ENCODE measurements around the gene ZHX3. TPM values are rescaled to one million over a fixed set of nuclear protein-coding genes. Genes with fewer than 3 reads are reported as not detected.

The ZHX3 gene
- polyA plus RNA-seq, 6 donors from 2014 or later: 3.8 to 27.8 (median 11.9) TPM

DNA sequence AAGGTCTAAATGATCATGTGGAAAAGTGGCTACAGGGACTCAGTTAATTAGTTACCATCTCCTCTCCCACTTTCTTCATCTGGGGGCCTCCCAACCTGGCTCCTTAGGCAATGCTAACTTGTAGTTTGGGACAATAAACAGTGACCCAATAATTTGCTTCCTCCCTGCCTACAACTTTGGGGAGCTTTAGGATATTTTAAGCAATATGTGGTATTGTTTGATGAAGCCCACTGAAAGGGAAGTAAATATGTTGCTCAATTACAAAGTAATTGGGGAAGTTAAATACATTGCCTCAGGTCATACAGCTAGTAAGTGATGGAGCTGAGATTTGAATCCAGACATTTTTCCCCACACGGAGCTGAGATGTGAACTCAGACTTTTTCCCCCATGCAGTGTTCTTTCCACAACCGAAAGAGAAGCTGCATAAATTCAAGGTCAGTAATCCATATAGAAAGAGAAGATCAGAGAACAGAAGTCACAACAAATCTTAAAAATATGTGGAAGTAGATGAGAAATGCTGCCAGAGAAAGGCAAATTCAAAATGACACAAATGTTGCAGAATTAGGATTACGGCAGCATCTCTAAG is 26.6 kb downstream of the ZHX3 start:
- Mint-ChIP-seq H3K4me3 (no peak overlapping the region), H3K4me1 (peaks cover 6 to 9% (median 7%) of the 10 kb centered on the region in 3 donors), H3K36me3 (peaks cover 16% of the 10 kb centered on the region in 2 donors), H3K27me3 (no peaks in the 10 kb centered on the region), H3K9me3 (peaks cover 10 to 15% (median 13%) of the 10 kb centered on the region in 7 donors), H3K27ac (peak overlapping the region in 1 of 6 donors; percentile 39)
- DNase-seq (no peak), ATAC-seq (ENCODE audit: low read depth in 2 of 2) (no peak)

DNA sequence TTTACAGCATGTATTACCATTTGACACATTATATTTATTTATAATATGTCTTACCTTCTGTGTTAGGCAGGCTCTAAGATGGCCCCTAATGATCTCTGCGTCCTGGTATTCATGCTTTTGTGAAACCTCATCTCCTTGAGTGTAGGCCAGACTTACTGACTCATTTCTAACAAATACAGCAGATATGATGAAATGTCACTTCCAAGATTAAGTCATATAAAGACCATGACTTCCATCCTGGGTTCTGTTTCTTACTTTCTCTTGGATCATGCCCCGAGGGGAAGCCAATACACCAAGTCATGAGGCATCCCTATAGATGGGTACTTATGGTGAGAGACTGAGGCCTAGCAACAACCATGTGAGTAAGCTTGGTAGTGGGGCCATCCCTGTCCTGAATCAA is 30.2 kb downstream of the ZHX3 start:
- Mint-ChIP-seq H3K4me3 (no peak overlapping the region), H3K4me1 (peaks cover 7 to 15% (median 11%) of the 10 kb centered on the region in 3 donors), H3K27me3 (no peaks in the 10 kb centered on the region), H3K9me3 (peaks cover 10 to 15% (median 13%) of the 10 kb centered on the region in 7 donors), H3K27ac (no peak overlapping the region), H3K36me3 (peaks cover 16% of the 10 kb centered on the region in 2 donors)
- no peak for ATAC-seq (ENCODE audit: low read depth in 2 of 2)
- DNase-seq: no peak

DNA sequence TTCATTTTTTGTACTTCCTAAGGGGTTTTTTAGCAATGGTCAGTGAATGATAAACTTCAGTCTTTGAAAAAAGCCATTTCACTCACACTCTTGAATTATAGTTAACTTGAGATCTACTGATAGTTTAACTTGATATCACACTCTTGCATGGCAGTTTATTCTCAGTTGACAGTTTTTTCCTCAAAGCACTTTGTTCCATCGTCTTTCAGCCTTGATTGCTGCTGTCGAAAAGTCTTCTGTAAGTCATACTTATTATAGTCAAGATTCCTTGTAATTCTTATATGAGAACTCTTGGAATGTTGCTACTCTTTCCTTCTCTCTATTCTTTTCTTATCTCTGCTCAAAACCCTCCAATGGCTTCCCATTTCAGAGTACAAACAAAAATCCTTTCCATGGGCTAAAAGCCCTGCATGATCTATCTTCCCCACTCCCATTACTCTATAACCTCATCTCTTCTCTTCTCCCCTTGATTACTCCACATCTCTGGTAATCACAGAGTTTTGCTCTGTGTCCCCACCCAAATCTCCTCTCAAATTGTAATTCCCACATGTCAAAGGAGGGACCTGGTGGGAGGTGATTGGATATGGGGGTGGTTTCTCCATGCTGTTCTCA is 31.2 kb downstream of the ZHX3 start:
- Mint-ChIP-seq H3K4me3 (no peak overlapping the region), H3K27me3 (no peaks in the 10 kb centered on the region), H3K36me3 (peaks cover 16% of the 10 kb centered on the region in 2 donors), H3K27ac (no peak overlapping the region), H3K9me3 (peaks cover 10 to 15% (median 13%) of the 10 kb centered on the region in 7 donors), H3K4me1 (peaks cover 7 to 22% (median 11%) of the 10 kb centered on the region in 3 donors)
- ATAC-seq (ENCODE audit: low read depth in 2 of 2) (no peak), DNase-seq (no peak)

DNA sequence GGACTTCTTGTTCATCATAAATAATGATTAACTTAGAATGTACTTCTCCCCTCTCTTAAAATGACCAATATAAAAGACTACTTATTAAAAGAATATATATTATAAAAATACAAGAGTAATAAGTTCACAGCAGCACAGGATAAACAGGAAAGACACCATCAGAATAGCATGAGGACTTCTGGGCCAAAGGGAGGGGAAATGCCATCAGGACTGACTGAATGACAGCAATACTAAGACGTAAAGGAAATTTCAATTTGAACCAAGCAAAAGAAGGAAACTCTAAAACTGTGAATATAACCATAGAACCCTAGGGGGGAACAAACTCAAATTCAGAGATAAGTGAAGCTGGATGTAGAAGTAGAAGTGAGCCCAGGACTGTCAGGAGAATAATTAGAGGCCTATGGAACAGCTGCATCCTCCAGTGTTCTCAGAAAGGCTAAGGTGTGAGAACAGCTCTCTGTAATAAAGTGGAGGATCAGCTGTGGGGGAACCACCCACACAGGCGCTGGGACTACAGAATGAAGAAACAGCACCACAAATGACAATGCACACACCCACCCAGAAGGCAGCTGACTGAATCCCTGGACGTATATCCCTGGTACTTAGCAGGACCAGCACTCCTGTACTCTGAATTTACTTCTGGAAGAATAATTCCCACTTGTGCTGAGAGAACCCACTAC is 37.8 kb downstream of the ZHX3 start:
- peak overlapping the region in 1 of 8 donors; percentile 40 for H3K4me3 Mint-ChIP-seq
- peaks cover 15 to 32% (median 23%) of the 10 kb centered on the region in 3 donors for H3K4me1 Mint-ChIP-seq
- ATAC-seq (ENCODE audit: low read depth in 2 of 2) (no peak), DNase-seq (no peak)
- H3K27ac Mint-ChIP-seq: peak overlapping the region in 5 of 6 donors; percentile 28 to 78 (median 57)
- no peaks in the 10 kb centered on the region for H3K27me3 Mint-ChIP-seq
- no peaks in the 10 kb centered on the region for H3K36me3 Mint-ChIP-seq
- H3K9me3 Mint-ChIP-seq: no peaks in the 10 kb centered on the region

DNA sequence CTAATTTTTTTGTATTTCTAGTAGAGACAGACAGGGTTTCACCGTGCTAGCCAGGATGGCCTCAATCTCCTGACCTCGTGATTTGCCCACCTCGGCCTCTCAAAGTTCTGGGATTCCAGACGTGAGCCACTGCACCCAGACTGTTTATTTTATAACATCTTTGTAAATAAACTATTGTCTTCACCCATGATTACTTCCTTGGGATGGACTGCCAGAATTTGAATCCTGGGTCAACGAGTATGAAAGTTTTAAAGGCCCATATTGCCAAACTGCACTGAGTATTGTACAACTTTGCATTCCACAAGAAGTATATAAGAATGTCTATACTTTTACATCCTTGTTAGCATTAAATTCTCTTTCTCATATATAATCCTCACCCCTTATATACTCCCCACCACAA is 38.6 kb downstream of the ZHX3 start:
- no peak overlapping the region for H3K4me3 Mint-ChIP-seq
- H3K36me3 Mint-ChIP-seq: peaks cover 0 to 3% of the 10 kb centered on the region in 2 donors
- H3K27me3 Mint-ChIP-seq: no peaks in the 10 kb centered on the region
- no peak for DNase-seq
- ATAC-seq (ENCODE audit: low read depth in 2 of 2): no peak
- H3K4me1 Mint-ChIP-seq: peaks cover 13 to 26% (median 23%) of the 10 kb centered on the region in 3 donors
- H3K27ac Mint-ChIP-seq: peak overlapping the region in 1 of 6 donors; percentile 85
- no peaks in the 10 kb centered on the region for H3K9me3 Mint-ChIP-seq

GRCh38 chr20:41277049-41277448 is 40.5 kb downstream of the ZHX3 start:
- DNase-seq (no peak), ATAC-seq (ENCODE audit: low read depth in 2 of 2) (no peak)
- no peak overlapping the region for H3K4me3 Mint-ChIP-seq
- H3K27me3 Mint-ChIP-seq: no peaks in the 10 kb centered on the region
- no peak overlapping the region for H3K27ac Mint-ChIP-seq
- H3K9me3 Mint-ChIP-seq: no peaks in the 10 kb centered on the region
- peaks cover 23 to 36% (median 23%) of the 10 kb centered on the region in 3 donors for H3K4me1 Mint-ChIP-seq
- peaks cover 0 to 9% of the 10 kb centered on the region in 2 donors for H3K36me3 Mint-ChIP-seq

GRCh38 chr20:41276317-41276751 is 41.2 kb downstream of the ZHX3 start:
- Mint-ChIP-seq H3K27me3 (no peaks in the 10 kb centered on the region), H3K36me3 (peaks cover 0 to 9% of the 10 kb centered on the region in 2 donors), H3K9me3 (no peaks in the 10 kb centered on the region), H3K4me3 (no peak overlapping the region), H3K4me1 (peaks cover 23 to 30% (median 23%) of the 10 kb centered on the region in 3 donors), H3K27ac (peak overlapping the region in 1 of 6 donors; percentile 81)
- DNase-seq (no peak), ATAC-seq (ENCODE audit: low read depth in 2 of 2) (no peak)

DNA sequence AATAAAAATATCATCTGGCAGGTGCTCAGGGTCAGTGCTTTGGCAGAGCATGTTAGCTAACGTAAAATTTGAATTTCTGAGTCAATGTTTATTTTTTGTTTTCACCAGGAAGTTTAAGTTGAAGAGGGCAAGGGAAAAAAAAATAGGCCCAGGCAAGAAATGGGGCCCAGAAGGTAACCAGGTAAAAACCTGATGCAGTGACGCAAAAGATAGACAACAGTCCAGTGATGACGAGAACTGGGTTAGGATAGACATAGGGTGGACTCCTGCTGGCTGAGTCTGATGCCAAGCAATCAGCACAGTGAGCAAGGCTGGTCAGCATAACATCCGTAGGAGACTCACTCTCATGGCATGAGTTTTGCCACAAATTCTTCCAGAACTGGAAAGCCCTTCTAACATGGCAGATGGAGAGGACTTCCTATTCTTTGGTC is 42.2 kb downstream of the ZHX3 start:
- Mint-ChIP-seq H3K9me3 (no peaks in the 10 kb centered on the region), H3K4me3 (no peak overlapping the region), H3K27ac (peak overlapping the region in 1 of 6 donors; percentile 60), H3K27me3 (no peaks in the 10 kb centered on the region), H3K36me3 (peaks cover 0 to 9% of the 10 kb centered on the region in 2 donors), H3K4me1 (peaks cover 19 to 26% (median 23%) of the 10 kb centered on the region in 3 donors)
- no peak for DNase-seq
- ATAC-seq (ENCODE audit: low read depth in 2 of 2): no peak

DNA sequence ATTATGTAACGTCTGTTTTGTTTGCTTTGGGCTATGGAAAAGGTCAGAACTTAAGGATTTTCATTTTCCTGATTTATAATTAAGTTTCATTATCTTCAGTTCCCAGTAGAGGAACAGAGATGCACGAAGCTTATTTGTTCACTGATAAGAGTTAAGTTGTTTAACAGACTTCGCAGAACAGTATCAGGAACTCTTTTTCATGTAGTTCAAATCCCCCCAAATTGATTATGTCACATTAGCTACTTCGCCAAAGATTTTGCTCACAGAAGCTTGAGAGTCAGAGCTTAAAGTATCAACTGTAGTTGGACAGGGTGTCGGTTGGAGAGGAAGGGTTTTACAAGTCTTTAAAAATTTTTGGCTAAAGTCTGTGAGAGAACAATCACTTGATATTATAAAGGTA is 43.4 kb downstream of the ZHX3 start:
- H3K27me3 Mint-ChIP-seq: no peaks in the 10 kb centered on the region
- H3K4me1 Mint-ChIP-seq: peaks cover 9 to 14% (median 13%) of the 10 kb centered on the region in 3 donors
- DNase-seq (no peak), ATAC-seq (ENCODE audit: low read depth in 2 of 2) (no peak)
- H3K9me3 Mint-ChIP-seq: no peaks in the 10 kb centered on the region
- no peak overlapping the region for H3K4me3 Mint-ChIP-seq
- peak overlapping the region in 1 of 6 donors; percentile 7 for H3K27ac Mint-ChIP-seq
- H3K36me3 Mint-ChIP-seq: peaks cover 0 to 13% of the 10 kb centered on the region in 2 donors

DNA sequence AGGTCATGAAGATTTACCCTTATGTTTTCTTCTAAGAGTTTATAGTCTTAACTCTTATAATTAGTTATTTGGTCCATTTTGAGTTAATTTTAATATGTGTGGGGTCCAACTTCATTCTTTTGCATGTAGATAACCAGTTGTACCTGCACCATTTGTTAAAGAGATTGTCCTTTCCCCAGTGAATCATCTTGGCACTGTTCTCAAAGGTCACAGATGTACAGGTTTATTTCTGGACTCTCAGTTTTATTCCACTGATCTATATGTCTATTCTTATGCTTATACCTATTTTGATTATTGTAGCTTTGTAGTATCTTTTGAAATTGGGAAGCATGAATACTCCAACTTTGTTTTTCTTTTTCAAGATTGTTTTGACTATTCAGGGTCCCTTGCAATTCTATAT is 44.1 kb downstream of the ZHX3 start:
- no peak for DNase-seq
- H3K4me3 Mint-ChIP-seq: no peak overlapping the region
- H3K36me3 Mint-ChIP-seq: peaks cover 0 to 13% of the 10 kb centered on the region in 2 donors
- peak overlapping the region in 2 of 6 donors; percentile 25 to 30 for H3K27ac Mint-ChIP-seq
- H3K4me1 Mint-ChIP-seq: peaks cover 7 to 12% (median 11%) of the 10 kb centered on the region in 3 donors
- no peaks in the 10 kb centered on the region for H3K27me3 Mint-ChIP-seq
- ATAC-seq (ENCODE audit: low read depth in 2 of 2): no peak
- H3K9me3 Mint-ChIP-seq: no peaks in the 10 kb centered on the region

- peak overlapping the region in 1 of 6 donors; percentile 3 for H3K27ac Mint-ChIP-seq
- ATAC-seq (ENCODE audit: low read depth in 2 of 2) (no peak), DNase-seq (no peak)
- H3K36me3 Mint-ChIP-seq: peaks cover 3 to 18% of the 10 kb centered on the region in 2 donors
- no peaks in the 10 kb centered on the region for H3K27me3 Mint-ChIP-seq
- no peak overlapping the region for H3K4me3 Mint-ChIP-seq
- peaks cover 7 to 12% (median 11%) of the 10 kb centered on the region in 3 donors for H3K4me1 Mint-ChIP-seq
- H3K9me3 Mint-ChIP-seq: no peaks in the 10 kb centered on the region
Observed at GRCh38 chr20:41272339-41272738, 45.2 kb downstream of the ZHX3 start.

GRCh38 chr20:41268917-41269652 is 48.4 kb downstream of the ZHX3 start:
- H3K36me3 Mint-ChIP-seq: peaks cover 8 to 21% of the 10 kb centered on the region in 2 donors
- H3K9me3 Mint-ChIP-seq: no peaks in the 10 kb centered on the region
- no peak overlapping the region for H3K27ac Mint-ChIP-seq
- no peaks in the 10 kb centered on the region for H3K27me3 Mint-ChIP-seq
- DNase-seq: no peak
- no peak for ATAC-seq (ENCODE audit: low read depth in 2 of 2)
- no peak overlapping the region for H3K4me3 Mint-ChIP-seq
- H3K4me1 Mint-ChIP-seq: peaks cover 0 to 11% (median 10%) of the 10 kb centered on the region in 3 donors

DNA sequence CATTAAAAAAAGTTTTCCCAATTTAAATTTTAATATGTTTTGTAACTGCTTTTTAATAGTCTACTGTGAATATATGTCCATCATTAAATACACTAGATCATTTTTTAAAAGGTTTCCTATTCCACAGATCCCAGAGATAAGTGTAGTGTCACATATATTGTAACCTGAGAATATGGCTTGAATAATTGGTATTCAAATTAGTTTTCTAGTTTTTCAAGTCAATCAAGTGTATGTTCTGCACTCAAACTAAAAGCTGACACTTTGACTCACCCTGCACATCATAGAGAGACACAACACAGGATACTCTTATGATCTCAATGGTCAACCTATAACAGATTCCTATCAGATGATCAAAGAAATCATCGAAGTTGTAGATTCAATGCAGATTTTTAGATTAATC is 49.1 kb downstream of the ZHX3 start:
- Mint-ChIP-seq H3K27me3 (no peaks in the 10 kb centered on the region), H3K9me3 (no peaks in the 10 kb centered on the region), H3K27ac (no peak overlapping the region), H3K36me3 (peaks cover 8 to 18% of the 10 kb centered on the region in 2 donors), H3K4me1 (peaks cover 0 to 9% (median 8%) of the 10 kb centered on the region in 3 donors), H3K4me3 (no peak overlapping the region)
- DNase-seq (no peak), ATAC-seq (ENCODE audit: low read depth in 2 of 2) (no peak)

All from naive B cell (primary cell).